GM06990 (cell line): ENCODE measurements around the gene NFKB1.

Experiments used
- DNase-seq: peaks from one replicate; pipeline ENCODE4 v3.0.0-alpha.2; 2011; ENCODE audit not compliant: insufficient read length; ENCODE audit errors: extremely low read depth
- H3K27me3 ChIP-seq: replicated peaks from 2 replicates; pipeline ENCODE4 v1.6.0; 2011; ENCODE audit warnings: low read length; ENCODE audit not compliant: control insufficient read depth, insufficient read depth
- H3K36me3 ChIP-seq: 2 replicates; pipeline ENCODE4 v1.5.1; 2011; ENCODE audit warnings: low read length; ENCODE audit not compliant: control insufficient read depth, insufficient read depth
- H3K4me3 ChIP-seq: replicated peaks from 2 replicates; pipeline ENCODE4 v1.5.1; 2011; ENCODE audit warnings: low read depth, mild to moderate bottlenecking, control low read depth, low read length
- TF ChIP-seq, protein P1 (sequence below): IDR thresholded peaks from 2 replicates; pipeline ENCODE4 v1.5.1; 2011; ENCODE audit warnings: low read length, control low read depth, mild to moderate bottlenecking, inconsistent platforms; ENCODE audit not compliant: insufficient read depth, poor library complexity, severe bottlenecking

NFKB1 gene

GRCh38 chr4:102552781-102553180 lies 51.6 kb downstream of the NFKB1 start:
- H3K4me3 ChIP-seq: no peak overlapping the region
- TF ChIP-seq, protein P1, sequence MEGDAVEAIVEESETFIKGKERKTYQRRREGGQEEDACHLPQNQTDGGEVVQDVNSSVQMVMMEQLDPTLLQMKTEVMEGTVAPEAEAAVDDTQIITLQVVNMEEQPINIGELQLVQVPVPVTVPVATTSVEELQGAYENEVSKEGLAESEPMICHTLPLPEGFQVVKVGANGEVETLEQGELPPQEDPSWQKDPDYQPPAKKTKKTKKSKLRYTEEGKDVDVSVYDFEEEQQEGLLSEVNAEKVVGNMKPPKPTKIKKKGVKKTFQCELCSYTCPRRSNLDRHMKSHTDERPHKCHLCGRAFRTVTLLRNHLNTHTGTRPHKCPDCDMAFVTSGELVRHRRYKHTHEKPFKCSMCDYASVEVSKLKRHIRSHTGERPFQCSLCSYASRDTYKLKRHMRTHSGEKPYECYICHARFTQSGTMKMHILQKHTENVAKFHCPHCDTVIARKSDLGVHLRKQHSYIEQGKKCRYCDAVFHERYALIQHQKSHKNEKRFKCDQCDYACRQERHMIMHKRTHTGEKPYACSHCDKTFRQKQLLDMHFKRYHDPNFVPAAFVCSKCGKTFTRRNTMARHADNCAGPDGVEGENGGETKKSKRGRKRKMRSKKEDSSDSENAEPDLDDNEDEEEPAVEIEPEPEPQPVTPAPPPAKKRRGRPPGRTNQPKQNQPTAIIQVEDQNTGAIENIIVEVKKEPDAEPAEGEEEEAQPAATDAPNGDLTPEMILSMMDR: no peak
- no peaks in the 10 kb centered on the region; the same call in 1 of the 2 replicates for H3K36me3 ChIP-seq
- DNase-seq: peak; percentile 30
- H3K27me3 ChIP-seq: no peaks in the 10 kb centered on the region

DNA sequence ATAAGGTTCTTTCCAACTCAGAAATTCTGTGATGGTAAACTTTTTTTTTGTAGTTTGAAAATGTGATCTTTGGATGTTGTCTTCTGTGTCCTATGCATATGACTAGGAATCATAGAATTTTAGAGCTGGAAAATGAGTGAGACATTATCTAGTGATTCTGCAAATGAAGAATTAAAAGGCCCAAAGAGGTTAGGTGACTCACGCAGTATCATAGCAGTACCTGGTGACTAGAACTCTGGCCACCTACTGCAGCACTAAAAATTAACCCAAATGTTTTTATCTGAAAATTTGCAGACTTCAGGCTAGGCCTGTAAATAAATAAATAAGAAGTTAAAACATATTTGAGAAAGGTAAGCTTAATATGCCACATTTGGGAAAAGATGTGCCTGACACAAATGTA lies 52.8 kb downstream of the NFKB1 start:
- DNase-seq: no peak
- TF ChIP-seq, protein P1: no peak
- Histone ChIP-seq H3K27me3 (no peaks in the 10 kb centered on the region), H3K4me3 (no peak overlapping the region), H3K36me3 (no peaks in the 10 kb centered on the region; the same call in 1 of the 2 replicates)

DNA sequence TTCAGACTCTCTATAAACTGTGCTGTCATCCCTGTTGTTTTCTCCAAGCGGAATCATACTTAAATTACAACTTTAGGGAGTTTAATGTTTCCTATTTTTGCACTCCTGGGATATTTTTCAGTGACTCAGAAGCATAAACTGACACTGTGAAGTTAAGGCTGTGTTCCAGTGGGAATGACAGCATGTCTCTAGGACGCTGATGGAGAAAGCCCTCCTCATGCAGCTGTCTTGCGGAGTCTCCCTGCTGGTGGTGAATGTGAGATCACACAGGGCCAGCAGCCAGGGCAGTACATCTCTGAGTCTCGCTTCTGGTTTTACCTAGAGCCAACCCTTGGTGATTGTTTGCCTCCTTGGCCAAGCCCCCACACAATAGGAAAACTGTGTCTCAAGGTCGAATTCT lies 53.3 kb downstream of the NFKB1 start:
- Histone ChIP-seq H3K36me3 (no peaks in the 10 kb centered on the region; the same call in 1 of the 2 replicates), H3K27me3 (no peaks in the 10 kb centered on the region), H3K4me3 (no peak overlapping the region)
- no peak for DNase-seq
- TF ChIP-seq, protein P1: no peak

DNA sequence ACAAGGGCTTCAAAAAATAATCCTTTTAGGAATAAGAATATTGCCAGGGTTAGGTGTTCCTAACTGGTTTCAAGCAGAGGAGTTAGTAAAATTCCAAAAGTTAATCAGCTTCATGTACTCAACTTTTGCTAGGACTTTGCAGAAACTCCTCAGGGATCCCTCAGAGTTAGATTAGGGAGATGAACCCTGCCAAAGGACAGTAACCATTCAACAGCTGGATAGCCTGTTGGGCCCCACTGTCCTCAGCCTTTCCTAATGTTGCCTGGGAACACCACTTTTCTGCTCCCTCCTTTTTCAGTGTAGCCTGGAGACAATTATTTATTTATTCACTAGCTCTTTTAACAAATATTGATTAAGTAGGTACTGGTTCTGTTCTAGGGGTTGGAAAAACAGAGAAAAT lies 53.8 kb downstream of the NFKB1 start:
- TF ChIP-seq, protein P1: no peak
- H3K27me3 ChIP-seq: no peaks in the 10 kb centered on the region
- H3K4me3 ChIP-seq: no peak overlapping the region
- no peaks in the 10 kb centered on the region; the same call in 1 of the 2 replicates for H3K36me3 ChIP-seq
- DNase-seq: no peak

- no peak for DNase-seq
- no peaks in the 10 kb centered on the region for H3K27me3 ChIP-seq
- TF ChIP-seq, protein P1: no peak
- H3K4me3 ChIP-seq: no peak overlapping the region
- H3K36me3 ChIP-seq: no peaks in the 10 kb centered on the region; the same call in 1 of the 2 replicates
Measured at GRCh38 chr4:102557636-102558035, 56.5 kb downstream of the NFKB1 start.

DNA sequence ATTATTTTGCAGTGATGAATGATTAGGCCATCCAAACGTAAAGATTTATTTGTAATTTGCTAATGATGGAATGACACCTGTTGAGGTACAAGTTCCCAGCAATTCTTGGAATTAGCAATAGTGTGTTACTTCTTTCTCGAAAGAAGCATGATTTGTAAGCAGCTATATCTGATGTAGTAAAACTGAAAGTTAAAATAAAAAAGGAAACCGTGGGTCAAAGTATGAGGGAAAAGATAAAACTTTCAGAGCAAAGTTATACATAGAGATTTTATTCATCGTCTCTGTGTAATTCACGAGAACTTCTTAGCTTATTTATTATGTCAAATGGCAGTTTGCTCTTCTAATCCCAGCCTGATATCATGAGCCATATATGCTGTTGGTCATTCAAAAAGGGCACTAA lies 59.0 kb downstream of the NFKB1 start:
- TF ChIP-seq, protein P1: no peak
- Histone ChIP-seq H3K4me3 (no peak overlapping the region; the same call in 1 of the 2 replicates), H3K36me3 (no peaks in the 10 kb centered on the region; the same call in 1 of the 2 replicates), H3K27me3 (no peaks in the 10 kb centered on the region)
- DNase-seq: no peak
